ENCODE data around the gene DSG1.
"Not testable (repeated sequence)": the region's sequence is repeated elsewhere in the genome, so short reads cannot be mapped to it uniquely, and the experiment has no call there.

Gene DSG1

GRCh38 chr18:31353336-31353735 lies 35.4 kb downstream of the DSG1 start:
- not testable (repeated sequence) for FAIRE-seq

GRCh38 chr18:31354990-31355389 lies 37.0 kb downstream of the DSG1 start:
- FAIRE-seq = no peak

GRCh38 chr18:31356025-31356424 lies 38.1 kb downstream of the DSG1 start:
- FAIRE-seq = no peak

GRCh38 chr18:31364190-31364589 lies 46.2 kb downstream of the DSG1 start:
- FAIRE-seq = no peak

- FAIRE-seq = no peak
These were observed 51.5 kb downstream of the DSG1 start for GRCh38 chr18:31369478-31369877.

GRCh38 chr18:31371989-31372388 lies 54.0 kb downstream of the DSG1 start:
- FAIRE-seq = no peak

GRCh38 chr18:31373641-31374040 lies 55.7 kb downstream of the DSG1 start:
- no peak for FAIRE-seq

GRCh38 chr18:31376477-31376876 lies 58.5 kb downstream of the DSG1 start, which contains the start of gene DSG4:
Gene DSG4, plus strand, starts transcription at chr18:31376777. Its CDS starts 135 bp downstream, at chr18:31376912.
- FAIRE-seq = no peak

GRCh38 chr18:31380912-31381311 lies 63.0 kb downstream of the DSG1 start:
- no peak for FAIRE-seq

GRCh38 chr18:31382107-31382506 lies 64.1 kb downstream of the DSG1 start:
- FAIRE-seq = no peak

- no peak for FAIRE-seq
These were observed 68.8 kb downstream of the DSG1 start for GRCh38 chr18:31386741-31387140.

GRCh38 chr18:31393286-31393685 lies 75.3 kb downstream of the DSG1 start:
- FAIRE-seq = no peak

- peak; percentile 57 for FAIRE-seq
These were observed 79.0 kb downstream of the DSG1 start for GRCh38 chr18:31396796-31397612.

GRCh38 chr18:31398191-31398590 lies 80.2 kb downstream of the DSG1 start:
- no peak for FAIRE-seq

- FAIRE-seq = peak; percentile 92
These were observed 81.5 kb downstream of the DSG1 start for GRCh38 chr18:31399306-31400032.

- no peak for FAIRE-seq
These were observed 83.4 kb downstream of the DSG1 start for GRCh38 chr18:31401156-31402025.

- FAIRE-seq = no peak
These were observed 84.0 kb downstream of the DSG1 start for GRCh38 chr18:31402026-31402373.

GRCh38 chr18:31403409-31403808 lies 85.4 kb downstream of the DSG1 start:
- peak; percentile 21 for FAIRE-seq

Data from colon (tissue), 2 donors.